GM18519 (cell line): ENCODE measurements around the gene RASGRP3.
A peak's percentile ranks its signal among the peaks of the same experiment; 100 is the strongest.
"Not testable (repeated sequence)": the region's sequence is repeated elsewhere in the genome, so short reads cannot be mapped to it uniquely, and the experiment has no call there.

Source experiments
- ATAC-seq: cut with Tn5 transposase; IDR thresholded peaks from one replicate; pipeline ENCODE4 v1.9.1; 2021; ENCODE audit warnings: mild to moderate bottlenecking, moderate library complexity; ENCODE audit not compliant: unreplicated experiment, low FRiP score

Gene RASGRP3

DNA sequence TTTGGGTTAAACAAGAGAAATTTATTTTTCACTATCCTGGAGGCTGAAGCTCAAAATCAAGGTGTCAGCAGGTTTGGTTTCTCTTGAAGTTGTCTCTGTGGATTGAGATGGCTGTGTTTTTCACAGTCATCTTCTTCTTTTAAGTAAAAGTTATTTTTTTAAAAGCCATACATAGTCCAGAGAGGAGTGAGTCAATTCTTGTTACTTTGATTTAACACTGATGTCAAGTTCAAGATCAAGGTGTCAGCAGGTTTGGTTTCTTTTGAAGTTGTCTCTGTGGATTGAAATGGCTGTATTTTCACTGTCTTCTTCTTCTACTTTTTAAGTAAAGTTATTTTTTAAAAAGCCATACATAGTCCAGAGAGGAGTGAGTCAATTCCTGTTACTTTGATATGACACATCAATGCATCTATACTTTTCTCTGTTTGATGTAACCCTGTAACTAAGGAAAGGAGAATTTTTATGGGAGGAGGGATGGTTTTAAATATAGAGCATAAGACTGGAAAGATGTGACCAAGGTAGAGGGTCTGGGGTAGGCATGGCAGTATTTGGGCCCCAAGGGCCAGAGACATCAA, 22.5 kb upstream of the RASGRP3 start:
- no peak for ATAC-seq

DNA sequence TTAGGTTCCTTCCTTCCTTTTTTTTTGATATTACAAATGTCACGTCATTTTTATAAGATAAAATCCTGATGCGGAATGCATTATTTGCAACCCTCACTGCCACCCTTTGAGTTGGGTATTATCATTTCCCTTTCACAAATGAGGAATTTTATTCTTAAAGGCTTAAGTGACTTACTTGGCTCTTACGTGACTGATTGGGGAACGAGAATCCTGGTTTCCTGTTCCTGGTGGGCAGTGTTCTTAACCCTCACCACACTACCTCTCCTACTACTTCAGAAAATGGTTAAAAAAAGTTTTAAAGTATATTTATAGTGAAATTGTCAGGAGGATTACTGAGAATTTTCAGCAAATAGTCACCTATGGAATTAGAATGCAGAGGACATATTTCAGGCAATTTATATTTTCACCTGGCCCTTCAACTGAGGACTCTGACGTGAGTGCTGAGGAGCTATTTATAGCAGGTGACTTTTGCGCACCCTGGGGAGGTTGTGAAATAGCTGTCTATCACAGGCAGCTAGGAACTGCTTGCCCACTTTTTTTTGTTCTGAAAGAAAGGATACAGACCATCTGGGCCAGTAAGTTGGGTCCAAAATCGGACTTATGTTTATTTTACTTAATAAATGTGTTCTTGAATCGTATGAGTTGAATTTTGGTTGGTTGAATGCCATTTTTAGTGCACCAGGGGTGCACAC, 18.7 kb upstream of the RASGRP3 start:
- peak; percentile 94 for ATAC-seq

DNA sequence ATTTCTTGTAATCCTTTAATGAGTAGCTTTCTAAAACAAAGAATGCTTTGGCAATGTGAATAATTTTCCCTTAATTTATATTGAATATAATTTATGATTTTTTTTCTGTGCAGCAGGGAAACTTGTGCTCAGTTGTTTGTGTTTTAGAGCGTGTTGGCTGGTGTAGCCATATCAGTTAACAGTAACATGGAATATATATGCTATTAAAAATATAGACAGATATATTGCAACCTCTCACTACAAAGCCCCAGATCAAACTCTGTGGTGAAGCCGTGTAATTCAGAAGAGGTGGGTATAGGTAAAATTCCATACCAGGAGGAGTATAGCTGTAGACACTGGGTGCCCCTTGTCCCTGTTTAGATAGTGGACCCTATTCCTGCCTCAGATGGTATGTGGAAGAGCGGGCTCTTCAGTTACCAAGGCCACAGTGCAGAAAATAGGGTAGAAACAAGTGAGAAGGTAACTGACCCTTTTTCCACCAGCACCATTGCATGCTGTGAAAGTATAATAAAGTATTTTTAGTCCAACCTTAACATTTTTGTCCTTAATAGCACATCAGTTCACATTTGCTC, 18.1 kb upstream of the RASGRP3 start:
- ATAC-seq = no peak

DNA sequence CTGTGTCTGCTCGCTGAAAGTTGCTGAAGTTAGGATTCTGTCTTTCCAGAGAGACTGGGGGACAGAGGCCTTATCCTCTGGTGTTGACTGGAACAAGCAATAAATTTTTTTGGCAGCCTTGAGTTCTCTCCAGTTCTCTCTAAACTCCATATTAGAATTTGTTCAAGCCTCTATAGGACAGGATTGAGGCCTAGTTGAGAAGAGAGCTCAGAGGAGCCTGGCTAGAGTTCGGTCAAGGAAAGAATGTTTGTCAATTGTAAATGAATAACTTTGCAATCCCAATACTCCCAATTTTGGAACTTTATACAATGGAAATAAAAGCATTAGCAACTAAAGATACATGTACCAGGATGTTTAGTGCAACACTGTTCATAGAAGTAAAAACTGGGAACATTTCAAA, 16.7 kb upstream of the RASGRP3 start:
- no peak for ATAC-seq

DNA sequence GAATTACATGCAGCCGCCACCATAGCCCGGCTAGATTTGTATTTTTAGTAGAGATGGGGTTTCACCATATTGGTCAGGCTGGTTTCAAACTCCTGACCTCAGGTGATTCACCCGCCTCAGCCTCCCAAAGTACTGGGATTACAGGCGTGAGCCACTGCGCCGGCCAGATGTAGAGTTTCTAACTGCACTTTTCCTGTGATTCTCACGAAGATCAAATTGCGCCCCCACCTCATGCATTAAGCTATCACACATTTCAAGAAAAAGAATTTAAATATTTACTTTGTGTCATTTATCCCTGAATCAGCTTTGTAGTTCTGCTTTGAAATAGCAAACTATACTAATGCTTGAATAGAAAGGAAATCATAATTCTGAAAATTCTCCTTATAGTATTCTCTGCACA, 13.9 kb upstream of the RASGRP3 start:
- ATAC-seq = not testable (repeated sequence)

DNA sequence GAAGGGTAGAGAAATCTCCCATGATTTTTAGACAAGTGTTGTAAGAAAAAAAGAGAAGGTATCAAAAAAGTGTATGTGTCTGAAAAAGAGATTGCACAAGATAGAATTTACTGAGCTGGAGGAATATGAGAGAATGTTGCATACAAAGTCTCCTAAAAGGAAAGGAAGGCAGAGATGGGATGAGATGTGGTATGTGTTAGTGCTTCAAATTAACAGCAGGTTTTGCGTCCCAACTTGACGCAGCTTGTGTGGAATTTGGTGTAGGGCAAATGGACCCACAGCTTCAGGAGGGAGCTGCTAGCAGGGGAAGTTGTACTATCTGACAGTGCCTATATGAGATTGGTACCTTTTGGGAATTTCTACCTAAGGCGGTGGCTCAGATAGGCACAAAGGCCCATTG, 9.0 kb upstream of the RASGRP3 start:
- ATAC-seq = no peak

DNA sequence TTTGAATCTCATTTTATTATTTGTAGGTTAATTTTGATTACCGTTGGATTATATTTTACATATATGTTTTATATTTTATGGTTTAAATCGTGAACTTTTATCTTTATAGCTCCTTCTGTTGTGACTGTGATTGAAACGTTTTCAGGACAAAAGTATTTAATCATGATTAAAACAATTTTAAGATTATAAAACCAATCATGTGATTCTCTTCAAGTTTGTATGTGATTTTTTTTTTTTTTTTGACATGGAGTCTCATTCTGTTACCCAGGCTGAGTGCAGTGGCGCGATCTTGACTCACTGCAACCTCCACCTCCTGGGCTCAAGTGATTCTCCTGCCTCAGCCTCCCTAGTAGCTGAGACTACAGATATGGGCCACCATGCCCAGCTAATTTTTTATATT, 7.2 kb upstream of the RASGRP3 start:
- no peak for ATAC-seq

DNA sequence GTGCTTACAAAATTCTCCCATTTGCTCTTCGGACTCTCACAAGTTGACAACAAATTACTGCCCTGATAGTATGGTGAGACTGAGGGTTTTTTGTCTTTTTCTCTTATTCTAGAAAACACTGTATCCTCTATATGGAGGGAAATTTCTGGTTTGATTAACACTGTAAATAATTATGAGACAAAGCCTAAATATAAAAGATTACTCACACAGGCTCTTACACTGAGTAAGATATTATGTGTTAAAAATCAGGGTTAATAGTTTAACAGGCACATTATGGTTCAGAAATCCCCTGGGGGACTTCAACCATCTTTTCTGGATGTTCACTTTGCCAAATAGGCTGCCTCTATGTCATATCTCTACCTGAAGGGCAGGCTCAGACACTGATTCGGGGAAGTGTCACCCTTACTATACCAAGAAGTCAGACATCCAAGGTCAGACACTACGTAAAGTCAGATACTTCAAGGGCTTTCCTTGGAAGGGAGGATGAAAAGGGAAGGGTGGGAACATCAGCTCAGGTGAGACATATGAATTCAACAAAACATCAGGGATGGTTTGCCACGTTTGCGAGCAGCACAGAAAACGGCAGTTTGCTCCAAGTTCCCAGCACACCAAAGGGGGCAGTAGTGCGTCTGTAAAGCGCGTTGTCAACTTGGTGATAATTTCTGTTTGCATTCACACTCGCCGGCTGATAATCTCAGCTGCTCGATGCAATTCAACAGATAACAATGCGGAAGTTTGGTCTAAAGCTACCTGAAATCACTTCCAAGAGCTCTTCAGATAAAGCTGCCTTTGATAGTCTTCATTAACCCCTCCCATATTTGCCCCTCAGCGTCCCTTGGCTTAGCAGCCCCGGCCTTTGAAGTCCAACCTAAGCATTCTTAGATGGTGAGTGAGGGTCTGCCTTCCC, 972 bp upstream of the RASGRP3 start:
- peak; percentile 34 for ATAC-seq

DNA sequence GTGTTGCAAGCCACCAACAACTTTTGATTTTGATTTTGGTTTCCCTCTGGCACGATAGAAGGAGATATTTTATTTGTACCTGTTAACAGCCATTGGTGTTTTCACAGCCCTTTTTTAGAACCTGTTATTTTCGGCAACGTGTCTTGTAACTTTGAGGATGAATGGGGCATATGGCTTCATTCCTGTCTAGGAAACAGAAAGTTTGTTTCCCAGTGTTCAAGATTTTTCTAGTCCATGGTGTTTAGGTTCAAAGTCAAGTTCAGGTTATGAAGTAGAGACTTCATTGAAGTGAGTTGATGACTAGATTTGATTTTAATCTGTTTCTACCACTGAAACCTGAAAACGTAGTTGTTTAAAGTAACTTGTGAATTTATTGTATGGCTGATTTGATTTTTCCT, 343 bp downstream of the RASGRP3 start:
- no peak for ATAC-seq

DNA sequence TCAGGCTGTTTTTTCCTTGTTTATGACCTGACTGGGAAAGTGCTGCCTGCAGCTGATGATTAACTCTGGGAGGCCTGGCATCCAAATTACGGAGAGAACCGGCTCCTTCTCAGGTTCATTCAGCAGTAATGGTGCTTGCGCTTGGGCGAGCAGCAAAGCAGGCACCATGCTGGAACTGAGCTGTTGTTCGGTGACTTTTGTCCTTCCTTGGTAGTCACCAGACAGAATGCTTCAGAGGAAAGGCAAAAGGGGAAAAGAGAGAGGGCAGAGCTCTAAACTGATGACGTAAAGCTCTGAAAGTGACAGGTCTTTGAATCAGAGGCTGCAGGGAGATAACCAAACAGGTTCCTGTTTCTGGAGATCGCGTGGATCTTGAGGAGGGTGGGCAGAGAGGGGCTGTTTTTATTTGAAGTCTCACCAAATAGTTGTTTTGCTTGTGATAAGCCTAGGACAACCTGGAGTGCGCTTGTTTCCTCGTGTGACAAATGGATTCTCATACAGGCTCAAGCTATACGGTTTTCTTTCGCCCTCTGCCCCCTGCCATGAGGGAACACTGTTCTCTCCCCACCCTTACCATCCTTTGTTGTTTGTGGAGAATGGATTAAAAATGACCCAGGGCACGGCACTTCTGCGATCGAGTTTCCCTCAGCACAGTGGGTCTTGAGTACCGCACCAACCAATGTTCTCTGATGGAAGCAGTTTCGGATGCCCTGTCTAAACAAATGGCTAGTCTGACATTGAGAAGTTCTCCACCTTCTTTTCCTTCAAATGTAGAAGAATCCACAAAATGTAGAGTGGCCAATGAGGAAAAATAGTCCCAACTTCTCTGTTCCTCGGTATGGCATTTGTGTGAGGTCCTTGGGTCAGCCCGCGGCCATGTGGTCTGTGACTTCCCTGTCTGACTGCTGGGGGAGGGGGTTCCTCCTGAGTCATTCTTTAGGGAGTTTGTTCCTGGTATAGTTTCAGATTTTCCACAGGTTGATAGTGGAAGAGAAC, 1.3 kb downstream of the RASGRP3 start:
- ATAC-seq = peak; percentile 31

DNA sequence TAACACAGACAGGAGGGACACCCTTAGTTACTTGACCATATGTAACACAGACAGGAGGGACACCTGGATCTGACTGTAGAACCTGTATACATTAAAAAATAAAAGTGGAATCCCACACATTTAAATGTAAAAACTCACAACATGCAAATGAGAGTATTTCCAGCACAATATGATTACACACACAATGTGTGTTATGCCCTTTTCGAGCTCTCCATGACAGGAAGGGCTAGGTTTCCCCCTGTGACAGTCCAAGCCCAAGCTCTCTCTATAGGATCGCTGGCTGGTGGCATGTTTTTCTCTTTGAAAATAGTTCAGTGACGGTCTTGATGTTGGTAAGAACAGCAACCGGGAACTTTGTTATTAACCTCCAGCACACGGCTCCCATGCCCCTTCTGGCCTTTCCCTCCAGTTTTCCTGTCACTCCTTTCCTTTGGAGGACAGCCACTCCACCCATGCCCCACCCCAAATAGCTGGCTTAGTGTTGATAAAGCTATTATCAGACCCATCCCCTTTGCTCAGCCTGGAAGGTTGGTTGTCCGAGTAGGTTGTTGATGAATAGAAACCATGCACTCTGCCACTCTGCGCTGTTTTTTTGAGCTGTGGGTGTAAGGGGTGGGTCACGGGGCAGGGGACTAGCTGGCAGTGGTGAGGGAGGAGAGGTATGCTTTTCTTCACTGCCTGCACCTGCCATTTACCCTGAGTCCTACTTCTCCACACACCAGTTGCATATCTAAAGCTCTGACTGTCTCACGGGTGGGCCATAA, 2.7 kb downstream of the RASGRP3 start:
- ATAC-seq = no peak

DNA sequence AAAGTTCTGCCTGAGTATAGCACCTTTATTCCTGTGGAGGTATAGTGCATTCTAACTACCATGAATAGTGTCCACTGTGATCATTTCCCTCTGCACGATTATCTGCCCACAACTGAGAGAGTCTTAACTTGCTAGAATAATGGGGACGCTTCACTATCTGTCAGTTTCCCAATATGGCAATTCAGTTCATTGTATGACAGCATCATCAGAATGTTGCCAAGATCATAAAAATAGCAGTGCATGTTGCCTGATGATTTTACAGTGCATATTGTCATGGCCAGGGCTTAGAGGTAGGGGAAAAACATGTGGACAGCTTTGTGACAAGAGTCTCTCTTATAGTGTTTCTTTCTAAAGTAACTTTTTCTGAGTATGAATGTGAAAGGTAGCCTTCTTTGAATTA, 6.1 kb downstream of the RASGRP3 start:
- ATAC-seq = no peak

DNA sequence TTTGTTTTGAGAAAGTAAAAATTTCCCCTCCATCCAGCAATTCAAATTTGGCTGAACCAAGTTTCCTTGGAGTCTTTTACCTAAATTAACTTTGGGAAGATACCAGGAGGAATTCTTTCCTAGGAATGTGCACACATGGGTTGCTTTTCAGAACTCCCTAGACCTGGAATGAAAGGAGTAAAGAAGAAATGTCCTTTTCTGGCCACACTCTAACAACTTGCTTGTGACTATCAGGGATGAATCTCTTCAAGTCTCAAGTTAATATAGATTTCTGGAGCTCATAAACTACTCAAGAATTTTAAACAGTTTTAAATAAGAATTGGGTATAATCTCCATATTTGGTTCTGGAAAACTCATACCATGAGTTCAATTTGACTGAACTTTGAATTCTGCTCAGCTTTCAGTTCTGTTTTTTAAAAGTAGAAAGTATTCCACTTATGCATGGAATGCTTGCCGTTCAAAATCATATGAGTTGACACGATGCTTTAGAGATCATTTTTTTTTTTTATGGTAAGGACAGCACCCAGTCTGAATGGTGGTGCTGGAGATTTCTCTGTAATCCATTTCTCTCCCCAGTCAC, 7.7 kb downstream of the RASGRP3 start:
- no peak for ATAC-seq

DNA sequence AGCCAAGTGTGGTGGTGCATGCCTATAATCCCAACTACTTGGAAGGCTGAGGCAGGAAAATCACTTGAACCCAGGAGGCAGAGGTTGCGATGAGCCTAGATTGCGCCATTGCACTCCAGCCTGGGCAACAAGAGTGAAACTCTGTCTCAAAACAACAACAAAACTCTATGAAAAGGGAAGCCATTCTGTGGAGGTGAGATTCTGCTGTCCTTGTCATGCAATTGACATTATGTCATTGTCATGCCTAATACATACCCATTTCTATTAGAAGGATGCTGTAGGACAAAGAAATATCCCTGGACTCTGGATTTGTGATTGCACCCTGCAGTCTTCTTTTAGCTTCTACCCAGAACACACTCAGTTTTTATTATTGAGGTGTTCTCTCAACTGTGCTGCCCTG, 8.6 kb downstream of the RASGRP3 start:
- ATAC-seq = no peak

DNA sequence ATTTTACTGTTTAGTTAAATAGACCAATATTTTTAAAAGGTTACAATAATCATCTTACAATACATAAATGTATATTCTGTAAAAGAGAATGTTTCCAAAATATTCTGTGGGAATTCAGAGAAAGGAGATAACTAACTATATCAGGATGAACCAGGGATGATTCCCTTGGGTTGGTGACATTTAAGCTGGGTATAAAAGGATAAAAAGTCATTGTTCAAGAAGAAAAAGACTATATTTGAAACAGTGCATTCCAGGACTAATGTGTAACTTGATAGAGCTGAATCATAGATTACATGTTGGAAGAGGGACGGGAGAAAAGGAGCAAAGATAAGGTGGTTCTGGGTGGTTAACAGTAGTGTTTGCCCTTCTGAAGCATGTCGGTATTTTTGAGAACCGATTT, 10.1 kb downstream of the RASGRP3 start:
- ATAC-seq = no peak

DNA sequence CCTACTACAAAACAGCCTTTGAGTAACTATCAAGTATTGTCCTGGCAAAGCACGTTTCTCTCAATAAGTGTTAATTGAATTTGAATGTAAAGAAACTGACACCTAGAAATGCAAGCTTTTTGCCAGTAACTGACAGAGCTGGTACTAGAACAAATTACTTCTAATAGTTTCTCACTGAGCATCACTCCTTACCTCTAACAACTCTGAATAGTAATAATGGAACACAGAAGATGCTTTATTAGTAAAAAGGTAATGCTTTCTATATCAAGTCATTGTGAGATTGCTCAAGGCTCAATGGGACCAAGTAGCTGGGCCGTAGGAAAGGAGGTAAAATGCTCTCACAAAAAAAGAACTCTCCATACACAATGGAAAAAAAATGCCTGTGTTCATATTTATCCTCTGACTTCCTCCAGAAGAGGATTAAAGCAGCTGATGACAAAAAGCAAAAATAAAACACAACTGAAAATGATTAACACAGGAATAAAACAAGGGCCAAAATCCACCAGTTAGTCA, 11.8 kb downstream of the RASGRP3 start:
- peak; percentile 43 for ATAC-seq

DNA sequence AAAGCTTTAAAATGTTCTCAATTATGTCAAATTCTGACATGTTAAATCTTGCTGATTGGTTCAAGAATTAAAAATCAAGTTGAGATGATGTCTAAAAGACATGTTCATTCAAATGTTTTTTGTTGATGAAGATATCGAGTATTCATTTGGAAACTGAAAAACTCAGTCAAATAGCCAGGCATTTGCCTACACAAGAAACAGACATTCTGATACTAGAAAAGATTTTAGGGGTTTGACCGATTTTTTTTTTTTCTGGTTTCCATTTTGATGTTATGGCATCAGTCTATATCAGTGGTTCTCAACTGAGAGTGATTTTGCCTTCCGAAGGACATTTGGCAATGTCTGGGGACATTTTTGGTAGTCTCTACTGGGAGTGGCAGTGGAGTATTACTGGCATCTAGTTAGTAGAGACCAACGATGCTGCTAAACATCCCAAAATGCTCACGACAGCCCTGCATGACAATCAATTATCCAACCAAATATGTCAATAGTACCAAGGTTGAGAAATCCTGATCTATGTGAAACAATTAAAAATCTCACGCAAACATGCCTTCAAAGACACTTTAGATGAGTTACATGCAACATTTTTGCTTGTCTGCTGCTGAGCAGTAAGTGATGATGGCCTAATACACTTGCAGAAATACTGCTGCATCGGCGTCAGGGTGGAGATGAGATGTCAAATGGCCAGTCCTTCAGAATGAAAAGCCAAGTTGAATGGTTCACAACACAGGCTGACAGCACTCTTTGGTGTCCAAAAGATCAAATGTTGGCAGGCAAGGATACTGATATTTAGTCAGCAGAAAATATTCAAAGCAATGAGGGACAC, 12.5 kb downstream of the RASGRP3 start:
- ATAC-seq = peak; percentile 39
